ENCODE data around the gene LRRK2. TPM values are rescaled to one million over a fixed set of nuclear protein-coding genes. Genes with fewer than 3 reads are reported as not detected.

Gene LRRK2
- total RNA-seq, 2 donors from 2014 or later = 1.2 to 1.9 TPM

GRCh38 chr12:40229690-40230651, 5.2 kb downstream of the LRRK2 start:
- no peak for DNase-seq
- no peaks in the 10 kb centered on the region for H3K4me1 ChIP-seq (ENCODE audit: control insufficient read depth, insufficient read depth, low read length)
- H3K36me3 ChIP-seq (ENCODE audit: control insufficient read depth, insufficient read depth, low read length) = no peaks in the 10 kb centered on the region
- Mint-ChIP-seq H3K4me3 (no peak overlapping the region), H3K4me1 (peaks cover 17% of the 10 kb centered on the region), H3K27me3 (ENCODE audit: insufficient read depth) (peaks cover 19% of the 10 kb centered on the region), H3K36me3 (ENCODE audit: low read depth) (no peaks in the 10 kb centered on the region), H3K9me3 (no peaks in the 10 kb centered on the region), H3K27ac (no peak overlapping the region)
- H3K9ac ChIP-seq (ENCODE audit: extremely low read depth, low read length, poor library complexity, severe bottlenecking) = no peak overlapping the region
- 94% methylated on average over 5 to 10 of the region's 10 CpGs for WGBS, 2 experiments (ENCODE audit: insufficient coverage in 1 of 2, insufficient read length in 1 of 2)
- H3K9me3 ChIP-seq (ENCODE audit: control insufficient read depth, low read length) = no peaks in the 10 kb centered on the region
- no peak overlapping the region for H3K4me3 ChIP-seq (ENCODE audit: low read length)
- peaks cover 9% of the 10 kb centered on the region for H3K27me3 ChIP-seq (ENCODE audit: control insufficient read depth, insufficient read depth, low read length, poor library complexity, severe bottlenecking)
- TF ChIP-seq CTCF (conservative IDR thresholded peaks at IDR 0.05) = no peak
- H3K27ac ChIP-seq (ENCODE audit: low read depth, low read length) = no peak overlapping the region

GRCh38 chr12:40232602-40233001, 7.8 kb downstream of the LRRK2 start:
- no peak overlapping the region for H3K4me3 Mint-ChIP-seq
- peaks cover 4% of the 10 kb centered on the region for H3K4me1 ChIP-seq (ENCODE audit: control insufficient read depth, insufficient read depth, low read length)
- no peak overlapping the region for H3K4me3 ChIP-seq (ENCODE audit: low read length)
- no peak overlapping the region for H3K27ac ChIP-seq (ENCODE audit: low read depth, low read length)
- no peaks in the 10 kb centered on the region for H3K9me3 Mint-ChIP-seq
- peaks cover 8% of the 10 kb centered on the region for H3K4me1 Mint-ChIP-seq
- no peaks in the 10 kb centered on the region for H3K9me3 ChIP-seq (ENCODE audit: control insufficient read depth, low read length)
- DNase-seq = no peak
- 100% methylated on average over 1 of the region's 1 CpG; no CpG with 5 or more reads in 1 of the 2 experiments for WGBS, 2 experiments (ENCODE audit: insufficient coverage in 1 of 2, insufficient read length in 1 of 2)
- H3K27me3 Mint-ChIP-seq (ENCODE audit: insufficient read depth) = no peaks in the 10 kb centered on the region
- no peak overlapping the region for H3K9ac ChIP-seq (ENCODE audit: extremely low read depth, low read length, poor library complexity, severe bottlenecking)
- H3K27me3 ChIP-seq (ENCODE audit: control insufficient read depth, insufficient read depth, low read length, poor library complexity, severe bottlenecking) = no peaks in the 10 kb centered on the region
- no peaks in the 10 kb centered on the region for H3K36me3 Mint-ChIP-seq (ENCODE audit: low read depth)
- no peak for TF ChIP-seq CTCF (conservative IDR thresholded peaks at IDR 0.05)
- H3K27ac Mint-ChIP-seq = no peak overlapping the region
- no peaks in the 10 kb centered on the region for H3K36me3 ChIP-seq (ENCODE audit: control insufficient read depth, insufficient read depth, low read length)

- no peaks in the 10 kb centered on the region for H3K27me3 Mint-ChIP-seq (ENCODE audit: insufficient read depth)
- peaks cover 9% of the 10 kb centered on the region for H3K4me1 ChIP-seq (ENCODE audit: control insufficient read depth, insufficient read depth, low read length)
- H3K36me3 ChIP-seq (ENCODE audit: control insufficient read depth, insufficient read depth, low read length) = no peaks in the 10 kb centered on the region
- H3K9ac ChIP-seq (ENCODE audit: extremely low read depth, low read length, poor library complexity, severe bottlenecking) = no peak overlapping the region
- no peak for TF ChIP-seq CTCF (conservative IDR thresholded peaks at IDR 0.05)
- H3K9me3 Mint-ChIP-seq = no peaks in the 10 kb centered on the region
- no peaks in the 10 kb centered on the region for H3K9me3 ChIP-seq (ENCODE audit: control insufficient read depth, low read length)
- no peak overlapping the region for H3K4me3 ChIP-seq (ENCODE audit: low read length)
- H3K27me3 ChIP-seq (ENCODE audit: control insufficient read depth, insufficient read depth, low read length, poor library complexity, severe bottlenecking) = no peaks in the 10 kb centered on the region
- no peak overlapping the region for H3K4me3 Mint-ChIP-seq
- no peak overlapping the region for H3K27ac ChIP-seq (ENCODE audit: low read depth, low read length)
- whole genome bisulfite sequencing, 2 experiments (ENCODE audit: insufficient coverage in 1 of 2, insufficient read length in 1 of 2) = 93 to 95% methylated on average over 2 to 3 of the region's 3 CpGs
- H3K27ac Mint-ChIP-seq = no peak overlapping the region
- no peak for DNase-seq
- no peaks in the 10 kb centered on the region for H3K36me3 Mint-ChIP-seq (ENCODE audit: low read depth)
- H3K4me1 Mint-ChIP-seq = peaks cover 16% of the 10 kb centered on the region
Measured at GRCh38 chr12:40233741-40234367, 9.1 kb downstream of the LRRK2 start.

Measured in endodermal cell (in vitro differentiated cells).